Suppressor macrophage treated with lipopolysaccharide for 1 hour (primary cell): ENCODE results near the gene SPATS2.
"Not testable (repeated sequence)": the region's sequence is repeated elsewhere in the genome, so short reads cannot be mapped to it uniquely, and the experiment has no call there.

Source experiments
- DNase-seq, 3 donors: peaks; one replicate each; pipeline ENCODE4 v3.0.0-alpha.2; 2020 to 2022

The SPATS2 gene

DNA sequence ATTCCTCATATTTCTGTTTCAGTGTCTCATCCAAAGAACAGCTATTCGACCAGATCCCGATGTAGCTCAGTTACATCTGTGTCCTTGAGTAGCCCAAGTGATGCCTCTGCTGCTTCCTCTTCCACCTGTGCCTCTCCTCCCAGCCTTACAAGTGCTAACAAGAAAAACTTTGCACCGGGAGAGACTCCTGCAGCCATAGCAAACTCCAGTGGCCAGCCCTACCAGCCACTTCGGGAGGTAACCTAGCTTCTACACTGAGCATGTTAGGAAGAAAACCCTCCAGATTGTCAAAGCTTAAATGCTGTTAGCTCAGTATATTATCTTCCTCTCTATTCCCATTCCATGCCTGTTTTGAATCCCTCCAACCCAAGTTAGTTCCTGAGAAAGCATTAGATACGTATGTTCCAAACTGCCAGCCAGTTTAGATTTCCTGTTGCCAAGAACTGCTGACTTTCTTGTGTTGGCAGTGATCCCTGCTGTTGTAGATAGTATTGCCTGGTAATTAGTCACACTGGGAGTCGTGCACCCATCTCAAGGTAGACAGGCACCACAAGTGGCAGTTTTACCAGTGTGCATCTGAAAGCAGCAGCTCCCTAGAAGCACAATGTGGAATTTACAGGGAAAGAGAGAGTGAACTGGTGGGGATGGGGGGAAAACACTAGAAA lies 157.5 kb downstream of the SPATS2 start:
- no peak for DNase-seq

DNA sequence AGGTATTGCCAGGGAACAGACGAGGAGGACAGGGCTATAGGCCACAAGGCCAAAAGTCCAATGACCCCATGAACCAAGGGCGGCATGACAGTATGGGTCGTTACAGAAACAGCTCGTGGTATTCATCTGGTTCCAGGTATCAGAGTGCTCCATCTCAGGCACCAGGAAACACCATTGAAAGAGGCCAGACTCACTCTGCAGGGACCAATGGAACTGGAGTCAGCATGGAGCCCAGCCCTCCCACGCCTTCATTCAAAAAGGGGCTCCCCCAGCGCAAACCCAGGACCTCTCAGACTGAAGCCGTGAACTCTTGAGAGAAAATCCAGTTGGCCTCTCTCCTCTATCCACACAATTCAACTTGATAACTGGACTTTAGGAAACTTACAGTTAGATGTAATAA lies 158.7 kb downstream of the SPATS2 start:
- DNase-seq, result no peak

- no peak for DNase-seq
Measured at GRCh38 chr12:49527361-49528130, 160.3 kb downstream of the SPATS2 start.

GRCh38 chr12:49529414-49529813 lies 162.2 kb downstream of the SPATS2 start:
- DNase-seq, result peak in 2 of 3 donors; percentile 32 to 49

- no peak for DNase-seq
Measured at GRCh38 chr12:49531745-49532144, 164.5 kb downstream of the SPATS2 start.

DNA sequence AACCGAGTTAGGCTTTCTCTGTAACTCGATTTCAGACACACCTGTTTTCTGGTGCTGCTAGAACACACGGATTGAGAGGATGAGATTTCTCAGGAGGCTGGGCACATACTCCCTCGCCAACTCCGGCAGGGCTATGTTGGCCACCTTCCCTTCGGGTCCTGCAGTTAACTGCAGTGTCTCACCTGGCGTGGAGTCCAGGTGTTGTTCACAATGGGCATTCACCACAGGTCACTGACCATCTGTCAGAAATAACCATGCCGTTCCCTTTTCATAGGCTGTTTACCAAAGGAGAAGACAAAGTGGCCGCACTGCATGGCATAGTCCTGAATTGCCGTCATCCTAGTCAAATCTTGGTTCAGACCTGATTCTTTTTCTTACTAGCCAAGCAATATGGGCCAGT lies 166.1 kb downstream of the SPATS2 start:
- no peak for DNase-seq

DNA sequence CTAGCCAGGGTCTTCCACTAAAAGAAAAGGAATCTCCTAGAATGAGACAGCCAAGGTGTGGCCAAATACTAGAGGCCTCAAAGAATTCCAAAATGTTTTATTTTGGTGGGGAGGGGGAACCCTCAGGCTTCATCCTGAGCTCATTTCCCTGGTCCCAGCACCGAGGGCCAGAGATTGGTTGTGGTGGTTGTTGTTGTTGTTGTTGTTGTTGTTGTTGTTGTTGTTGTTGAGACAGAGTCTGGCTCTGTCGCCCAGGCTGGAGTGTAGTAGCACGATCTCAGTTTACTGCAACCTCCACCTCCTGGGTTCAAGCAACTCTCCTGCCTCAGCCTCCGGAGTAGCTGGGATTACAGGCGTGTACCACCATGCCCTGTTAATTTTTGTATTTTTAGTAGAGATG lies 166.9 kb downstream of the SPATS2 start:
- DNase-seq, result not testable (repeated sequence)

DNA sequence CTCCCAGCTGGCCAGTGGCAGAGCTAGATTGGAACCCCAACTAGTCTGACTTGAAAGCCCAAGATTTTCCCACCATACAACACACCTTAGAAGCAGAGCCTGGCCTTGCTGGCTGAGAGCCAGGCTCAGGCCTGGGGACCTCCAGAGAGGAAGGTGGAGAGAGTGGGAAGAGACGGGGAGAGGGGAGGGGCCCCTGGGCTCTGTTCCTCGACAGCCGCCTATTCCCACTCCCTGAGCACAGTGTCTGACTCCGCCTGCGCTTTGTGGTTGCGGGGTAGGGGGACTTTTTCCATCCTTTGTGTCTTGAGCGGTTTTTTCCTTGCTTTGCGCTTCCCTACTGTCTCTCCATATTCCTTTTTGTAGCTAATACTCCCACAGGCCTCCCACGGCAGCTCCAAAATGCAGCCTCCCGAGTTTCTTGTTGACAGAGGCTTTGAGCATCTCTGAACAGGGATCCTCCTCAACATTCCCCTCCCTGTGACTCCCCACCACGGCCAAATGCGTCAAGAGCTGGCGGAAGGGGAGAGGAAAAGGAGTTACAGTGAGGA lies 167.5 kb downstream of the SPATS2 start:
- no peak for DNase-seq

DNA sequence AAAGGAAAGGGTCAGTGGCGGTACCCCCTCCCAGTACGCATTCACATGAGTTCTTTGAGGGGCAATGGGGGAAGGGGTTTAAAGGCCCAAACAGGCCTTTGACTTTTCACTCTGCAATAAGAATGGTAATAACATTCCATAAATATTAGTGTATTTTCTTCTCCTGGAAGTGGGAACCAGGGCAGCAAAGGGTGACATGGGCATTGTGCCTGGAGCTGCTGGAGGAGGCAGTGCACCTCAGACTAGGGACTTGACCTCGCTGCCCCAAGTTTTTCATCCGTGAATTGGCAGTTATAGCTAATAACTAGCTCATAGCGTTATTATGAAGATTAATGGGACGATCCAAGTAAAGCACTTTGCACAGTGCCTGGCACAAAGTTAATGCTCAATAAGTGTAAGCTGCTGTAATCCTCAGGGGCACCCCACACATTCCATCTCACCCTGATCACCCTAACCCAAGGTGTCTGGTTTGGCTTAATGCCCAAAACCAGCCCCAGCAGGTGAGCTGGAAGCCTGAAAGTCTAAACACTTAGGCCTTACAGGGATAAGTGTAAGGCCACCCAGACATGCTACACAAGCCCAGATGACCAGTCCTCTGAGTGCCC lies 168.8 kb downstream of the SPATS2 start:
- DNase-seq, result no peak

- no peak for DNase-seq
Measured at GRCh38 chr12:49536526-49537071, 169.3 kb downstream of the SPATS2 start.

- peak in 2 of 3 donors; percentile 28 to 36 for DNase-seq
Measured at GRCh38 chr12:49537231-49537751, 170.0 kb downstream of the SPATS2 start.

- peak; percentile 49 to 69 (median 56) for DNase-seq
Measured at GRCh38 chr12:49537752-49538509, 170.7 kb downstream of the SPATS2 start.

- DNase-seq, result peak; percentile 68 to 84 (median 73)
Measured at GRCh38 chr12:49538510-49539403, 171.5 kb downstream of the SPATS2 start, which contains the start of gene KCNH3. Gene KCNH3 (plus strand): TSS chr12:49539030. CDS start chr12:49539417, 387 bp downstream.

GRCh38 chr12:49539406-49540228 lies 172.4 kb downstream of the SPATS2 start:
- DNase-seq, result peak in 1 of 3 donors; percentile 32

- DNase-seq, result no peak
Measured at GRCh38 chr12:49540229-49541139, 173.2 kb downstream of the SPATS2 start.

- DNase-seq, result no peak
Measured at GRCh38 chr12:49541140-49541861, 174.0 kb downstream of the SPATS2 start.

DNA sequence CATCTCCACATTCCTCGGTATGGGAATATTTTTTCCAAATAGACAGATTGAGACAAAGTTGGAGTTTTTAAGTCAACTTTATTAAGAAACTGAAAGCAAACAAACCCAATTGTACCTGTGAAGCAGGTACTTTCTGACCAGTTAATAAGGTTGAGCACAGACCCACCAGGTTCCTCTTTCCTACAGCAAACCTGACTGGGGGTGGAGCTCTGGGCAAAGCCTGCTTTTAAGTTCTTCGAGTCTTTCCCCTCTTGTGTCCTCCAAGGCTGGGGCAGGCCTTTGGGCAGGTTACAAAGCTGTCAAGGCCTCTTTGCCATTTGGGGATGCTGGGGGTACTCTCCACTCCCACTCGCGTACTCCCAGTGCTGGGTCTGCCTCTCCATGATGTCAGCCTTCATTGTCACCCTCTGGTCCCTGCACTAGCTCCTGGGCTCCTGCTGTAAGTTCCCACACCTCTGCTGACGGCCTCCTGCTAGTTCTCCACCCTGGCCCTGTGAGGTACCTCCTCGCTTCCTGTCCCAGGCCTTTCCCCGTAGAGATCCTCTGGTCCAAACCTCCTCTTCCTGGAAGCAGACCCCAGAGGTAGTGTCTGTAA lies 174.7 kb downstream of the SPATS2 start:
- no peak for DNase-seq

GRCh38 chr12:49542592-49543160 lies 175.4 kb downstream of the SPATS2 start:
- no peak for DNase-seq
